PC-9 (cell line): Measurements from ENCODE around the gene BMPR2. TPM values are rescaled to one million over a fixed set of nuclear protein-coding genes. Genes with fewer than 3 reads are reported as not detected.
"Not testable (repeated sequence)": the region's sequence is repeated elsewhere in the genome, so short reads cannot be mapped to it uniquely, and the experiment has no call there.

ENCODE experiments used
- BruUV-seq: library from RNA; stranded (reverse); fragments of 400-500 nt; replicated peaks from 2 replicates; lab custom pipeline; 2021; lab: Mats Ljungman, UMichigan
- CTCF ChIA-PET: fragments of 300-600 bp; sonication (Branson Sonifier 250); formaldehyde crosslinking; loops from one replicate; lab custom pipeline; 2022; ENCODE audit warnings: antibody characterized with exemption; lab: Charles Lee
- POLR2A ChIA-PET: fragments of 300-600 bp; sonication (Branson Sonifier 250); formaldehyde crosslinking; loops from one replicate; lab custom pipeline; 2022; ENCODE audit warnings: antibody characterized with exemption; ENCODE audit not compliant: unreplicated experiment; lab: Charles Lee
- DNase-seq, 2 experiments: peaks; one replicate each; pipeline versions ENCODE4 v3.0.0 to v3.0.0-alpha.2; 2015 to 2022; ENCODE audit warnings: mixed read lengths in 1 of 2
- H2AFZ ChIP-seq: fragments of 200-600 bp; sonication (generic); 2 replicates; pipeline ENCODE4 v1.8.1; 2017; ENCODE audit warnings: antibody characterized with exemption
- H3F3A ChIP-seq: fragments of 200-600 bp; sonication (generic); 2 replicates; pipeline ENCODE4 v1.8.1; 2017; ENCODE audit warnings: antibody characterized with exemption, mild to moderate bottlenecking, low read depth; ENCODE audit not compliant: insufficient read depth
- H3K27ac ChIP-seq: fragments of 200-600 bp; sonication (generic); 2 replicates; pipeline ENCODE4 v1.6.1; 2016; ENCODE audit warnings: mixed run types
- H3K27me3 ChIP-seq: fragments of 200-600 bp; sonication (generic); 2 replicates; pipeline ENCODE4 v1.6.1; 2016; ENCODE audit warnings: low read depth, mixed run types; ENCODE audit not compliant: insufficient read depth
- H3K36me3 ChIP-seq: fragments of 200-600 bp; sonication (generic); 2 replicates; pipeline ENCODE4 v1.6.1; 2016; ENCODE audit warnings: low read depth, mixed run types
- H3K4me1 ChIP-seq: fragments of 200-600 bp; sonication (generic); replicated peaks from 2 replicates; pipeline ENCODE4 v1.6.1; 2016; ENCODE audit warnings: mixed run types; ENCODE audit not compliant: insufficient read depth
- H3K4me2 ChIP-seq: fragments of 200-600 bp; sonication (generic); 2 replicates; pipeline ENCODE4 v1.6.1; 2017; ENCODE audit warnings: mixed run types
- H3K4me3 ChIP-seq: fragments of 200-600 bp; sonication (generic); 2 replicates; pipeline ENCODE4 v1.6.1; 2016; ENCODE audit warnings: mixed run types
- H3K79me2 ChIP-seq: fragments of 200-600 bp; sonication (generic); 2 replicates; pipeline ENCODE4 v1.6.1; 2017; ENCODE audit warnings: low read depth, mixed run types
- H3K9me2 ChIP-seq: fragments of 200-600 bp; sonication (generic); 2 replicates; pipeline ENCODE4 v1.8.1; 2017; ENCODE audit warnings: mild to moderate bottlenecking; ENCODE audit not compliant: insufficient read depth
- H3K9me3 ChIP-seq: fragments of 200-600 bp; sonication (generic); 2 replicates; pipeline ENCODE4 v1.8.1; 2016; ENCODE audit warnings: low read depth; ENCODE audit not compliant: insufficient read depth
- H4K20me1 ChIP-seq: fragments of 200-600 bp; sonication (generic); 2 replicates; pipeline ENCODE4 v1.8.1; 2017; ENCODE audit not compliant: insufficient read depth
- CTCF ChIP-seq: fragments of 200-600 bp; sonication (generic); conservative IDR thresholded peaks from 2 replicates; pipeline ENCODE4 v1.6.1; 2017; ENCODE audit warnings: mixed run types, antibody characterized with exemption, mild to moderate bottlenecking, moderate library complexity
- EZH2 ChIP-seq: fragments of 200-600 bp; sonication (generic); IDR thresholded peaks from 2 replicates; pipeline ENCODE4 v1.8.0; 2017; ENCODE audit warnings: antibody characterized with exemption, low read depth
- intact Hi-C: fragments of 100-400 bp; cut with micrococcal nuclease; formaldehyde crosslinking; loops from one replicate; pipeline ENCODE4 v1.10.0; 2022; ENCODE audit not compliant: unreplicated experiment
- total RNA-seq: library from RNA; stranded (reverse); gene quantifications from 2 replicates; pipeline ENCODE4 v1.2.3, GENCODE V29; 2021

Gene BMPR2
- total RNA-seq, 1 experiment from 2014 or later: 23.2 TPM

GRCh38 chr2:202436626-202437025 is 60.5 kb downstream of the BMPR2 start:
- Histone ChIP-seq H3F3A (no peaks in the 10 kb centered on the region), H2AFZ (no peak overlapping the region), H3K9me3 (no peaks in the 10 kb centered on the region), H3K9me2 (no peaks in the 10 kb centered on the region), H3K36me3 (no peaks in the 10 kb centered on the region), H4K20me1 (0 out of 2 replicates have a peak, but pooled peaks cover 5% of the 10 kb centered on the region), H3K4me1 (no peaks in the 10 kb centered on the region), H3K79me2 (no peaks in the 10 kb centered on the region), H3K27ac (no peak overlapping the region), H3K4me3 (no peak overlapping the region), H3K4me2 (no peak overlapping the region), H3K27me3 (no peaks in the 10 kb centered on the region)
- intact Hi-C loops: no loop called here
- CTCF ChIA-PET: no interaction called here
- no TSS peak for BruUV-seq
- POLR2A ChIA-PET: no interaction called here
- no peak for DNase-seq
- TF ChIP-seq CTCF (no peak), EZH2 (no peak)

GRCh38 chr2:202440117-202440516 is 64.0 kb downstream of the BMPR2 start:
- H3K4me3 ChIP-seq, BruUV-seq, CTCF ChIA-PET, H3K9me2 ChIP-seq, intact Hi-C loops, H3K79me2 ChIP-seq, H3K27ac ChIP-seq, H2AFZ ChIP-seq, H3K27me3 ChIP-seq, H4K20me1 ChIP-seq, H3F3A ChIP-seq, H3K4me1 ChIP-seq, H3K9me3 ChIP-seq, H3K4me2 ChIP-seq, POLR2A ChIA-PET, H3K36me3 ChIP-seq, DNase-seq: not testable (repeated sequence)

GRCh38 chr2:202442882-202443281 is 66.8 kb downstream of the BMPR2 start:
- TF ChIP-seq CTCF (no peak), EZH2 (no peak)
- Histone ChIP-seq H3F3A (no peaks in the 10 kb centered on the region), H4K20me1 (no peaks in the 10 kb centered on the region), H3K9me2 (no peaks in the 10 kb centered on the region), H3K27ac (no peak overlapping the region), H2AFZ (no peak overlapping the region), H3K9me3 (no peaks in the 10 kb centered on the region), H3K4me1 (no peaks in the 10 kb centered on the region), H3K4me2 (no peak overlapping the region), H3K4me3 (no peak overlapping the region), H3K36me3 (no peaks in the 10 kb centered on the region), H3K79me2 (no peaks in the 10 kb centered on the region), H3K27me3 (no peaks in the 10 kb centered on the region)
- ChIA-PET CTCF (no interaction called here), POLR2A (interaction anchor here (0.6 kb wide), 1 partner anchor 887 kb away, joined by 3 read pairs; no protein-coding TSS in a partner anchor)
- DNase-seq: no peak
- no TSS peak for BruUV-seq
- intact Hi-C loops: no loop called here

DNA sequence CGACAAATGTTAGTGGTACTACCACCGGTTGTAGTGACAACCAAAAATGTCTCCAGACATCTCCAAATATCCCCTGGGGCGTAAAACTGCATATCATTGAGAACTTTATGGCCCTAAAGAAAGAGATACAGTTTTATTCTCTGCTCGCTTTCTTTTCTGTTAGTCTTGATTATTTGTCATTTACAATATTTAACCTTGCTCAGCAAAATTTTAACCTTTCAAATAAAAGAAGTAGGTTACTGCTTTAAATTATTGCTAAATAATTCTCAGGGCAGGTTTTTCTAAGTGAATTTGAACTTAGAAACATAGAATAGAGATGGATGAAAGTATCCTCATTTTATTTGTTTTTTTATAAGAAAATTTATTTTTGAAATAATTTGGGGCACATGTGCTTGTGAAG is 67.9 kb downstream of the BMPR2 start:
- Histone ChIP-seq H3K9me3 (no peaks in the 10 kb centered on the region), H3K4me2 (no peak overlapping the region), H4K20me1 (no peaks in the 10 kb centered on the region), H3K9me2 (no peaks in the 10 kb centered on the region), H3K36me3 (no peaks in the 10 kb centered on the region), H3K27ac (no peak overlapping the region), H3F3A (no peaks in the 10 kb centered on the region), H3K4me1 (no peaks in the 10 kb centered on the region), H2AFZ (no peak overlapping the region), H3K79me2 (no peaks in the 10 kb centered on the region), H3K27me3 (no peaks in the 10 kb centered on the region), H3K4me3 (no peak overlapping the region)
- no peak for DNase-seq
- ChIA-PET POLR2A (no interaction called here), CTCF (no interaction called here)
- BruUV-seq: no TSS peak
- intact Hi-C loops: no loop called here
- TF ChIP-seq EZH2 (no peak), CTCF (no peak)
